Thymus (tissue), 11 donors: ENCODE results near the gene SZRD1. TPM values are rescaled to one million over a fixed set of nuclear protein-coding genes. Genes with fewer than 3 reads are reported as not detected.

ENCODE experiments used
- DNase-seq, 9 donors: peaks; one replicate each; pipeline ENCODE4 v3.0.0-alpha.2; 2013; ENCODE audit warnings: low spot score in 9 of 9, low read depth in 6 of 9, missing footprints in 1 of 9
- H3K27ac ChIP-seq, 2 donors: one replicate each; pipeline ENCODE4 v1.5.1; 2013; ENCODE audit warnings: control low read depth in 1 of 2, low read depth in 1 of 2, low read length in 1 of 2, mild to moderate bottlenecking in 1 of 2, moderate library complexity in 1 of 2
- H3K27me3 ChIP-seq, 2 donors: one replicate each; pipeline ENCODE4 v1.5.1; 2013; ENCODE audit warnings: low read length in 1 of 2; ENCODE audit not compliant: control insufficient read depth in 2 of 2, insufficient read depth in 1 of 2
- H3K36me3 ChIP-seq, 2 donors: one replicate each; pipeline ENCODE4 v1.5.1; 2013; ENCODE audit warnings: low read length in 1 of 2, mild to moderate bottlenecking in 1 of 2, moderate library complexity in 1 of 2; ENCODE audit not compliant: control insufficient read depth in 2 of 2, insufficient read depth in 2 of 2
- H3K4me1 ChIP-seq, 2 donors: one replicate each; pipeline ENCODE4 v1.5.1; 2013; ENCODE audit warnings: low read length in 2 of 2; ENCODE audit not compliant: control insufficient read depth in 2 of 2, insufficient read depth in 2 of 2
- H3K4me3 ChIP-seq, 2 donors: one replicate each; pipeline ENCODE4 v1.5.1; 2013; ENCODE audit warnings: low read length in 2 of 2, control low read depth in 1 of 2, mild to moderate bottlenecking in 1 of 2
- H3K9me3 ChIP-seq, 2 donors: one replicate each; pipeline ENCODE4 v1.5.1; 2013; ENCODE audit warnings: low read length in 1 of 2, mild to moderate bottlenecking in 1 of 2; ENCODE audit not compliant: control insufficient read depth in 2 of 2, insufficient read depth in 1 of 2
- WGBS: extraction: QIAGEN DNeasy Blood & Tissue Kit; methylation state at CpG from one replicate; pipeline ENCODE4 v1.1.7; 2013; 5-methylcytosine and 5-hydroxymethylcytosine counted together
- polyA plus RNA-seq: library from polyadenylated mRNA; stranded (reverse); fragments of 200-250 nt; gene quantifications from one replicate; pipeline ENCODE4 v1.2.3, GENCODE V29; 2013
- total RNA-seq: library from RNA; stranded (reverse); fragments of 120-200 nt; gene quantifications from one replicate; pipeline ENCODE4 v1.2.4, GENCODE V29; 2013
- donor health status: healthy.

Gene SZRD1
- total and polyA plus RNA-seq, 2 donors: 46.5 to 50.8 TPM

DNA sequence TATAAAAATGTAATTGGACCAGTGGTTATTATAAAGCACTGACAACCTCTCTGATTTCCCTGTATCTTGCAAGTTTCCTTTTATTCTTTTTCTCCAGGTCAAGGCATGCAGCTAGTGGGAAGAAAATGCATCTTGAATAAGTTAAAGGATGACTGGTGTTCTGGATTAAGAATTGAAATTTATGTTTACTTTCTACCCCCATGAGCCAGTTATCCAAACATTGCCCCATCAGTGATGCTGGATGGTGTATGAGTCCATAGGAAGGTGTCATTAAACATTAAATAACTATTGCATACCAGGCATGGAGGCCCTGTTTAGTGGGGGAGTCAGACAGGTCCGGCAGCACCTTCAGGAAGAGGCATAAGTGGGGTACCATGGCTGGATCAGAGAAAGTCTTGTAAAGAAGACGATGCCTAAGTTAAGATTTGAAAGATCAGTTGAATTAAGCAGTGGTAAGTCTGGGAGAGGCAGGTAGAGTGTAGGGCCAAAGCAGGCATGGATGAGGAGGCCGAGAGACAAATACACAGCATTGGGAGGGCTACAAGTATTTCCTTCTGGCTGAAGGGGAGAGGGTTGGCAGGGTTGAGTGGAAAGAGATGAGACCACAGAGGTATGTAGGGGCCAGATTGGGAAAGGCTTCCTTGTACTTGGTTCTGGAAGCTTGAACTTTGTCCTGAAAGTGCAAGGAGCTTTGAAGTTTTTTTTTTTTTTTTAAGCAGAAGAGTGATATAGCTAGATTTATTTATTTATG is 5.7 kb downstream of the SZRD1 start:
- H3K4me3 ChIP-seq: no peak overlapping the region
- no peaks in the 10 kb centered on the region for H3K27me3 ChIP-seq
- peaks cover 3 to 24% of the 10 kb centered on the region in 2 donors for H3K36me3 ChIP-seq
- H3K4me1 ChIP-seq: peaks cover 7 to 15% of the 10 kb centered on the region in 2 donors
- DNase-seq: no peak
- no peak overlapping the region for H3K27ac ChIP-seq
- no peaks in the 10 kb centered on the region for H3K9me3 ChIP-seq
- WGBS: 98% methylated on average over 3 of the region's 3 CpGs

DNA sequence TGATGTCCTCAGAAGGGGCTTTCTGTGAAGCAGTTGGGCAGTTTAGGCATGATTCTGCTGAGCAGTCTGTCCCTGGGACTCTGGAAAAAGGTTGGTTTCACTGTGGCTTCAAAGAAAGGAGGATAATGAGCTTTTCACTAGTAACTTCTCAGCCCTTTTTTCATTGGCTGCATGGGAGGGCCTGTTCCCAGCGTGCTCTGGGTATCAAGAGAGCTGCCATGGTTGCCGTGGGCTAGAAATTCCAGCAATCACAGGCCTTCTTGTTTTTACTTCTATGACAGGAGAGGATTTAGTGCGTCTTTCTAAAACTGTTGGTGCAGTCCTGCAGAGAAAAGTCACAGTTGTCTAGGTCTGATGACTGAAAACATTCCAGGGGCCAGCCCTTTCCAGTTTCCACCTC is 7.2 kb downstream of the SZRD1 start:
- Histone ChIP-seq H3K36me3 (peaks cover 9 to 24% of the 10 kb centered on the region in 2 donors), H3K27me3 (no peaks in the 10 kb centered on the region), H3K9me3 (no peaks in the 10 kb centered on the region), H3K27ac (no peak overlapping the region), H3K4me3 (no peak overlapping the region), H3K4me1 (peaks cover 0 to 7% of the 10 kb centered on the region in 2 donors)
- WGBS: 94% methylated on average over 3 of the region's 3 CpGs
- no peak for DNase-seq

DNA sequence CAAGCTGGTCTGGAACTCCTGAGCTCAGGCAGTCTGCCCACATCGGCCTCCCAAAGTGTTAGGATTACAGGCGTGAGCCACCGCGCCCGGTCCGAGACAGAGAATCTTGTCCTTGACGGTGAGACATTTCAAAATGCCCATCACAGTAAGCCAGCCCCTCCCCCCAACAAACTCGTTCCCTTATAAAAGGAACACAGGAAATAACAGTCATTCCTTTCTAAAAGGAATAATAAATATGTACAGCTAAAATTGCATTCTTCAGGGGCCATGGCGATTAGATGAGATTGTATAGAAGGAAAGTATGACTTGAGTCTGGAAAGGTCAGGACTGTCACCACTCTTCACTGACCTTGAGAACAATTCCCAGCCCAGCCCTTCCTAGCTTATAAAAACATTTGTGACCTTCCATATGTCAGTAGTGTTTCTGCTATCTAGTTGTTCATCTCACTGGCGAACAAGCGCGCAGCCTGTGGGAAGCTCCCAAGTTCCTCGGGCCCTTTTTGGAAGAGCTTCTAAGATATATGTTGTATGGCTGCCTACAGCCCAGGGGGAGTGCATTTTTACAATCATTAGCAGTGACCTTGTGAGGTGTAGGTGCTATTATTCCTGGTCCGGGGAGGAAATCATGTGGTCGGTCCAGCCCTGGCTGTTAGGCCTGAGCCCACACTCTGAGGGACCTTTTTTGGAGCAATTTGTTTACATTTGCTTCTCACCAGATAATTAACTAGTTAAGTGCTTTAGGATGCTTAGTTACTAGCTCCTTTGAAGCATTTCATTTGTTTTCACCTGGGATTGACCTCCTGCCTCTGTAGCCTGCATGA is 8.7 kb downstream of the SZRD1 start:
- H3K9me3 ChIP-seq: no peaks in the 10 kb centered on the region
- H3K4me3 ChIP-seq: no peak overlapping the region
- H3K36me3 ChIP-seq: peaks cover 9 to 24% of the 10 kb centered on the region in 2 donors
- no peak for DNase-seq
- 95% methylated on average over 15 of the region's 15 CpGs for WGBS
- H3K4me1 ChIP-seq: peaks cover 0 to 5% of the 10 kb centered on the region in 2 donors
- no peak overlapping the region for H3K27ac ChIP-seq
- no peaks in the 10 kb centered on the region for H3K27me3 ChIP-seq

DNA sequence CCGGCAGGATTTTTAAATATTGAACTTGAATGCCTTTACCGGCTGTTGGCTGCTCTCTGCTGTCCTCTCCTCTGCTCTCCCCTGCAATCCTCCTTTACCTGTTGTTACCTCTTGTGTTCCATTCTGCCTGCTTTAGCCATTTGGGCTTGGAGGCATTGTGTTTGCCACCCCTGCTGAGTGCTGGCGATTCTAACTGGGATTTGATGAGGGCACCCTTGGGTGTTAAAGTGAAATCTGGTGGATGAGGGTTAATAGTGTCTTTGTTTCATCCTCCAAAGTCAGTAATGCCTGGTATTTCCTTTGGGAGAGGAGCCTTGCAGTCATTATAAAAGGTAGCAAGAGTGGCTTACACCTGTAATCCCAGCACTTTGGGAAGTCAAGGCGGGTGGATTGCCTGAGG is 9.9 kb downstream of the SZRD1 start:
- 98% methylated on average over 4 of the region's 4 CpGs for WGBS
- H3K27ac ChIP-seq: no peak overlapping the region

DNA sequence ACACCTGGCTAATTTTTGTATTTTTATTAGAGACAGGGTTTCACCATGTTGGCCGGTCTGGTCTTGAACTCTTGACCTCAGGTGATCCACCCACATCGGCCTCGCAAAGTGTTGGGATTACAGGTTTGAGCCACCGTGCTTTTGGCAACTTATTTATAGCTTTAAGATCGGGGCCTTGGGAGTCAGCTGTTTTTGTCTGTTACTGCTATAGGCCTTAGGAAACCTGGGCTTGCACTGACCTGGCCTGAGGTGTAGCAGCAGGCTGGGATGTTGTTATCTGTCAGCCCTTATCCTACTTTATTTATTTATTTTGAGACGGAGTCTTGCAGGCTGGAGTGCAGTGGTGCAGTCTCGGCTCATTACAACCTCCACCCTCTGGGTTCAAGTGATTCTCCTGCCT is 11.4 kb downstream of the SZRD1 start:
- H3K9me3 ChIP-seq: no peaks in the 10 kb centered on the region
- no peak overlapping the region for H3K27ac ChIP-seq
- H3K4me3 ChIP-seq: no peak overlapping the region
- no peak for DNase-seq
- no peaks in the 10 kb centered on the region for H3K27me3 ChIP-seq
- WGBS: 97% methylated on average over 7 of the region's 7 CpGs
- H3K36me3 ChIP-seq: peaks cover 12 to 21% of the 10 kb centered on the region in 2 donors
- H3K4me1 ChIP-seq: peaks cover 0 to 5% of the 10 kb centered on the region in 2 donors

More for the DNA sequence above, 9.9 kb downstream of the SZRD1 start:
- Histone ChIP-seq H3K9me3 (no peaks in the 10 kb centered on the region), H3K4me3 (no peak overlapping the region), H3K27me3 (no peaks in the 10 kb centered on the region), H3K4me1 (peaks cover 0 to 5% of the 10 kb centered on the region in 2 donors), H3K36me3 (peaks cover 9 to 24% of the 10 kb centered on the region in 2 donors)
- no peak for DNase-seq

DNA sequence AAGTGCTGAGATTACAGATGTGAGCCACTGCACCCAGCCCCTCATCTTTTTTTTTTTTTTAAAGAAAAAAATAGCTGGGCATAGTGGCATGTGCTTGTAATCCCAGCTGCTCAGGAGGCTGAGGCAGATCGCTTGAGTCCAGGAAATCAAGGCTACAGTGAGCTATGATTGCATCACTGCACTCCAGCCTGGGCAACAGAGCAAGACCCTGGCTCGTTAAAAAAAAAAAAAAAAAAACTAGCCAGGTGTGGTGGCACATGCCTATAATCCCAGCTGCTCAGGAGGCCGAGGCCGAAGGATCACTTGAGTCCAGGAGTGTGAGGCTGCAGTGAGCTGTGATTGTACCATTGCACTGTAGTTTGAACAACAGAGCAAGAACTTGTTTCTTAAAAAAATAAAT is 13.8 kb downstream of the SZRD1 start:
- no peaks in the 10 kb centered on the region for H3K9me3 ChIP-seq
- WGBS: 97% methylated on average over 4 of the region's 4 CpGs
- H3K36me3 ChIP-seq: peaks cover 10 to 18% of the 10 kb centered on the region in 2 donors
- H3K27me3 ChIP-seq: no peaks in the 10 kb centered on the region
- no peak overlapping the region for H3K4me3 ChIP-seq
- no peak overlapping the region for H3K27ac ChIP-seq
- no peak for DNase-seq
- peaks cover 5 to 8% of the 10 kb centered on the region in 2 donors for H3K4me1 ChIP-seq

DNA sequence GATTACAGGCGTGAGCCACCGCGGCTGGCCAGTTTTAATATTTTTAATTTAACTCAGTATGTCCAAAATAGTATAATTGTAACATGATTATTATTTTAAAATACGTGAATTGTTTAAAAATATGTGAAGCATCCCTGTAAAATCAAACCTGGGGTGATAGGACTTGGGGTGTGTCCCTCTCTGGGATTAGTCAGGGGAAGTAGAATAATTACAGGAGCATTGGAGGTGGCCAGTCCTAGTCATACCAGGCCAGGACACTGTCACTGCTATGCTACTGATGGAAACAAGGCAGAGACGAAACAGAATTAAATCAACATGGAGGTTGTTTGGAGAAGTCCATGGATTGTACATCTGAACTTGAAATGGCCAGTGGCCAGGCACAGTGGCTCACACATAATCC is 16.8 kb downstream of the SZRD1 start:
- no peak for DNase-seq
- H3K36me3 ChIP-seq: peaks cover 3 to 18% of the 10 kb centered on the region in 2 donors
- 90% methylated on average over 5 of the region's 5 CpGs for WGBS
- peaks cover 22% of the 10 kb centered on the region in 2 donors for H3K4me1 ChIP-seq
- no peaks in the 10 kb centered on the region for H3K27me3 ChIP-seq
- H3K27ac ChIP-seq: no peak overlapping the region
- no peaks in the 10 kb centered on the region for H3K9me3 ChIP-seq
- H3K4me3 ChIP-seq: no peak overlapping the region

DNA sequence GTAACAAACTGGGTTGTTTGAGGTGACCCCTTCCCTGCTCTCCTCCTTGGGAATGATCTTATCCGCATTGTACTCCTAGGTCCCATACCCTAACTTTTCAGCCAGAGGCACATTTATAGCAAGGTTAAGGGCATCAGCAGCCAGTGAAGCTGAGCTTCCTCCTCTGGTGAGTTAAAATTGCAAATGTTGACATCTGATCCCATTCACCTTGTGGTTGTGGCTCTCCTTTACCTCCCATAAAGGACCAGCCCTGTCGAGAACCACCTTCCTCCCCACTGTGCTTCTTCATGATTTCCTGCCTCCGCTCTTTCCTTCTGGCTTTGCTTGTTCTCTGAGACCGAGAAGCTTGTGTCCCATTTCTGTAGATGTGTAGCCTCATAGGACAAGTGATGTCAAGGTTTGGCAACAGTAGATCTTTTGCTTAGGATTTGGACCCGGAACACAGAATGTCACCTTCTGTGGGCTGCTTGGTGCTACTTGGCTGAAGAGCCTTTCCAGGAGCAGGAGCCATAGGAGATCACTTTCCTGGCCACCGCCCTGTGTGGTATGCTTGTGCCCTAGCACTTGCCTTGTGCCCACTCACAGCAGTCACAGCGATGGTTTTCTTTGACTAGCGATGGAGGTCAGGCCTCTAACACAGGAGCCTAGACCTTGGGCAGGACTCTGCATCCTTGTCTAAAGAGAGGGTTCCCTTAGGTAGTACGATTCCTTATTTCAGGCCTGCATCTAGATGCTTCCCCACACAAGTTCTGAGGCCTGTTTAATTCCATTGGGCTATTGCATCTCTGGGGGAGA is 18.8 kb downstream of the SZRD1 start:
- 90% methylated on average over 9 of the region's 9 CpGs for whole genome bisulfite sequencing
- DNase-seq: no peak
- Histone ChIP-seq H3K36me3 (peaks cover 3 to 23% of the 10 kb centered on the region in 2 donors), H3K4me3 (no peak overlapping the region), H3K4me1 (peaks cover 22% of the 10 kb centered on the region in 2 donors), H3K27me3 (no peaks in the 10 kb centered on the region), H3K9me3 (no peaks in the 10 kb centered on the region), H3K27ac (peak overlapping the region in 1 of 2 donors; percentile 46)
